ENCODE measurements around the gene MYBPC3.

The MYBPC3 gene

DNA sequence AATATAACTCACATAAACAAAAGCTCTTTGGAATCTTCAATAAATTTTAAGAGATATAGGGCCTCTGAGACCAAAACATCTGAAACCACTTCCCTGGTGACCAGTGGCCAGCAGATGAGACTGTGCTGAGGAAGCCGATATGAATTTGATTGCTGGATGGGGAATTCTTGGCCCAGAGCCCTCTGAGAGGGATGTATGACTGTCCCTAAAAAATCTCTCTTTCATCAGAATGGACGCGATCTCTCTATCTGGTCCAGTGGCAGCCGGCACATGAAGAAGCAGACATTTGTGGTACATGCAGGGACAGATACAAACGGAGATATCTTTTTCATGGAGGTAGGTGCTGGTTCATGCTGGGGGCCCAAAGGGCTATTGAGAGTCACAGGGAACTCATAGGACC, 37.5 kb downstream of the MYBPC3 start:
- DNase-seq = no peak

DNA sequence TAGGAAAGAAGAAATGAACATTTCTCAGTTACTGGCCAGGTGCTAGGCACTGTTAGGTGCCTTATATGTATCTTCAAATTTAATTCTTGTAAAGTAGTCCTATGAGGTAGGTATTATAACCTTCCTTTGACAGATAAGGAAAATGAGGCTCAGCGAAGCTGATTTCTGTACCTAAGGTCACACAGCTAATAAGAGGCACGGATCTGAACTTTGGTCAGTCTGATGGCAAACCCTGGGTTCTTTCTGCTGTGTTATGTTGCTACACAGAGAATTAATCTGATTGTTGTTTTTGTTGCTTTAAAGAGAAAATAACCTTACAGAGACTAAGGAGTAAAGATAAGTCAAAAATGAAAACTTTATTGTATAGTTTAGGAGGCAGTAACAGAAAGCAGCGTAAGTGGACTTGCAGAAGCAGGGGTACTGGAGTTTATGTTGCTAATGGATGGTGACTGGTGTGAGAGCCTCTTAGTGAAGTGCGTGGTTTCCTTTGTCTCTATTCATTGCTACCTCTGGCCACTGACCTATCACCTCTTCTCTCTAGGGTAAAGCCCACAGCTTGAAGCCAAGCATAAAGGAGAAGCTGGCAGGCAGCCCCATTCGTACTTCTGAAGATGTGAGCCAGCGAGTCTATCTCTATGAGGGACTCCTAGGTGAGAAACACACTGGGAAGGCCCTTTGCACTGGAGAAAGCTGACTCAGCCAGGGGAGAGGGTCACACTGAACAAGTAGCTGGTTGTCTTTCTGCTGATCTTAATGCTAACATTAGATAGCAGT, 44.3 kb downstream of the MYBPC3 start:
- no peak for DNase-seq

DNA sequence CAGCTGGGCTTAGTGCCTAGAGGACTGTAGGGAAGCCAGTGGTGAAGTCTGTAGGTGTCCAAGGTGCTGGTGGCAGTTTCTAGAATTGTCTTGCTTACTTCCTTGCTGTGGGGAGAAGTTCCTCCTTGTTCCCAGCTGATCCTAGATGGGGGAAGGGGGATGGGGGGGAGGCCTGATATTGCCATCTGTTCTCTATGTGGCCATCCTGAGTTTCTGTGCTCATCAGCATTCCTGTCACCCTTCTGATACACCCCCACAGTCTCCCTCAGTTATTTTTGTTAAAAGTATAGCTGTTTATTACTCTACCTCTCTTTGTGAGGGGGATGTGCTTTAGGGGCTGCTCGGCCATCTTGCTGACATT, 46.0 kb downstream of the MYBPC3 start:
- no peak for DNase-seq

DNA sequence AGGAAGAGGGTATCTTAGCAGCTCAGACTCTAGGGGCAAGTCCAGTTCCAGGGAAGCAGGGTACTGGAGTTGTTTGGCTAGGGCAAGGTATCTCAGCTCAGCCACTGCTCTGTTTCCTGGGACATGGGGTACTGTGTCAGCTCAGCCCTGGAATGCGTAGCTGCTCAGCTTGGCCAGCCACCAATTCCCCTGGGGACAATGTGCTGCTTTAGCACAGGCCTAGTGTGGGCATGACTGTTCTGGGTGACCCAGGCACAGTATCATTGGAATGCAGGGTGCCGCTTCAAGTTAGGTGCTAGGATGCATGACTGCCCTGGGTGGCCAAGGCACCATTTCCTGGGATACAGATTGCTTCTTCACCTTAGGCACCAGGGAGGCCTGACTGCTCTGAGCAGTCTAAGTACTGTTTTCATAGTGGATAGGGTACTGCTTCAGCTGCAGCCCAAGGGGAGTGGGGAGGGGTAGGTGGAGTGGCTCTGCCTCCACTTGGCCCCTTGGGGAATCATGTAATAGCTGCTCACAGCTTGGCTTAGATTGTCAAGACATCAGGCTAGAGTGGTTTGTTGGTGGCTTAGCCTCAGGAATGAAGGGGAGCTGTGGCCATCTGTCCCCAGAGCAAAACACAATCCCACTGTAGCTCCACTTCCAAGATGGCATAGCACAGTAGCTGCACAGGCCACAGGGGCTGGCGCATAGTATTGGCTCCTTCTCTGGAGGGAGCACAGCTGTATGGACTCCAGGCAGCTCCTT, 46.6 kb downstream of the MYBPC3 start:
- DNase-seq = no peak

DNA sequence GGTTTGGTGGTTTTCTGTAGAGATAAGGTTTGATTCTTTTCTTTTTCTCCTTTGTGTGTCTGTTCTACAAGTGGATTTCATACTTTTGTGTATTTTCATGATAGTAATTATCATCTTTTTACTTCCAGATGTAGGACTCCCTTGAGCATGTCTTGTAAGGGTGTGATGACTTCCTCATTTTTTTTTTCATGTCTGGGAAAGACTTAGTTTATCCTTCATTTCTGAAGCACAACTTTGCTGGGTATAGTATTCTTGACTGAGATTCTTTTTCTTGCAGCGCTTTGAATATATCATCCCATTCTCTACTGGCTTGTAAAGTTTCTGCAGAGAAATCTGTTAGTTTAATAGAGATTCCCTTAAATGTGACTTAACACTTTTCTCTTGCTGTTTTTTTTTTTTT, 49.6 kb downstream of the MYBPC3 start:
- no peak for DNase-seq

DNA sequence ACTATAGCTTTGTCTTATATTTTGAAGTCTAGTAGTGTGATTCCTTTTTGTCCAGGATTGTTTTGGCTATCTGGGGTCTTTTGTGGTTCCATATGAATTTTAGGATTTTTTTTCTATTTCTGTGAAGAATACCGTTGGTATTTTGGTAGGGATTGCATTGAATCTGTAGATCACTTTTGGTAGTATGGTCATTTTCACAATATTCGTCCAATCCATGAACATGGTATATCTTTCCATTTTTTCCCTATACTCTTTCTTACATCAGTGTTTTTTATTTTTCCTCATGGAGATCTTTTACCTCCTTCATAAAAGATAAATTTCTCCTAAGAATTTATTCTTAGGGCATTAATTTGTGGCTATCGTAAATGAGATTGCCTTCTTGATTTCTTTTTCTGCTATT, 53.4 kb downstream of the MYBPC3 start:
- no peak for DNase-seq

DNA sequence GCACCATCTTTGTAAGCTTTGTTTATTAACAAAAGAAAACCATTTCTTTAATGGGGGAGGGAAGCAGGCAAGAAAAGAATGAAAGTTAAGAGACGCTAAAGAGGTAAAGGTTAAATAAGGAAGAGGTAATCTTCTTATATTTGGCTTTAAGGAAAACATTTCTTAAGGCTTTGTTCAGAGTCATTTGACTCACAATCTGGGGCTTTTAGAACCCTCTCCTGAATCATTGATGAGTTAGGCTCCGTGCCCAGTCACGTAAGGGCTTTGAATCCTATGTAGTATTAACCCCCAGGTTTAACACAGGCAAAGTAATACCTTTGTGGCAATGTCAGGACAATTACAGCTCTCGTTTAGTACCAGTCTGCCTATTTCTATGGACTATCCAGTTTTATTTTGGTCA, 56.5 kb downstream of the MYBPC3 start:
- no peak for DNase-seq

DNA sequence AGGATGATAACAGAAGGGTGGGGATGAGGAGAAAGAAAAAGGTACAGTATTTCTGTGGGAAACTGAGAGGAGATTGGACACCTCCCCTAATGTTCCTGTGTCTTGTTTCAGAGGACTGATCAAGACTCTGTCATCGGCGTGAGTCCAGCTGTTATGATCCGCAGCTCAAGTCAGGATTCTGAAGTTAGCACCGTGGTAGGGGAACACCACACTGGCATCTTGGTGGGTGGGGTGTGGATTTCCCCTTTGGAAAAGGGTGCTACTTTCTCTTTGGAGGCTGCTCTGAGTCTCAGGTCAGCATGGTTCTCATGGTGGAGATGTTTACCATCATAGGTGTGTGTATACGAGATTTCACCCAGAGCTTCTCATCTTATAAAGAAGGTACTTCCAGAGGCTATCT, 57.1 kb downstream of the MYBPC3 start:
- no peak for DNase-seq

DNA sequence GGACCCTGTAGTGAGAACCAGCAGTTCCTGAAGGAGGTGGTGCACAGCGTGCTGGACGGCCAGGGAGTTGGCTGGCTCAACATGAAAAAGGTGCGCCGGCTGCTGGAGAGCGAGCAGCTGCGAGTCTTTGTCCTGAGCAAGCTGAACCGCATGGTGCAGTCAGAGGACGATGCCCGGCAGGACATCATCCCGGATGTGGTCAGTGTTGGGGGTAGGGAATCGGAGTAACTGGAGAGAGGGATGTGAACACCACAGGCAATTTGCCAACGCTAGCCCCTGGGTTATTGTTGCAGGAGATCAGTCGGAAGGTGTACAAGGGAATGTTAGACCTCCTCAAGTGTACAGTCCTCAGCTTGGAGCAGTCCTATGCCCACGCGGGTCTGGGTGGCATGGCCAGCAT, 62.6 kb downstream of the MYBPC3 start:
- DNase-seq = no peak

DNA sequence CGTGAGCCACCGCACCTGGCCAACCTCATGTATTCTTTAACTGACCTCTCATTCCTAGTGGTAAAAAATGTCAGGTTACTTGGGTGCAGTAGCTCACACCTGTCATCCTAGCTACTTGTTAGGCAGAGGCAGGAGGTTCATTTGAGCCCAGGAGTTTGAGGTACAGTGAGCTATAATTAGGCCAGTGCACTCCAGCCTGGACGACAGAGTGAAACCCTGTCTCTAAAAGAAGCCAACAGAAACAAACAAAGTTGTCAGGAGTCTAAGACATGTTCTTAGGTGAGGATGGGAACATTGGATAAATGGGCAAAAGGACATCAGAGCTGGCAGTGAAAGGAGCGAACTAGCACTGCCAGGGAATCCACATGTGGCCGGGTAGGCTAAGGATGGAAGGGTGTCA, 64.4 kb downstream of the MYBPC3 start:
- no peak for DNase-seq

DNA sequence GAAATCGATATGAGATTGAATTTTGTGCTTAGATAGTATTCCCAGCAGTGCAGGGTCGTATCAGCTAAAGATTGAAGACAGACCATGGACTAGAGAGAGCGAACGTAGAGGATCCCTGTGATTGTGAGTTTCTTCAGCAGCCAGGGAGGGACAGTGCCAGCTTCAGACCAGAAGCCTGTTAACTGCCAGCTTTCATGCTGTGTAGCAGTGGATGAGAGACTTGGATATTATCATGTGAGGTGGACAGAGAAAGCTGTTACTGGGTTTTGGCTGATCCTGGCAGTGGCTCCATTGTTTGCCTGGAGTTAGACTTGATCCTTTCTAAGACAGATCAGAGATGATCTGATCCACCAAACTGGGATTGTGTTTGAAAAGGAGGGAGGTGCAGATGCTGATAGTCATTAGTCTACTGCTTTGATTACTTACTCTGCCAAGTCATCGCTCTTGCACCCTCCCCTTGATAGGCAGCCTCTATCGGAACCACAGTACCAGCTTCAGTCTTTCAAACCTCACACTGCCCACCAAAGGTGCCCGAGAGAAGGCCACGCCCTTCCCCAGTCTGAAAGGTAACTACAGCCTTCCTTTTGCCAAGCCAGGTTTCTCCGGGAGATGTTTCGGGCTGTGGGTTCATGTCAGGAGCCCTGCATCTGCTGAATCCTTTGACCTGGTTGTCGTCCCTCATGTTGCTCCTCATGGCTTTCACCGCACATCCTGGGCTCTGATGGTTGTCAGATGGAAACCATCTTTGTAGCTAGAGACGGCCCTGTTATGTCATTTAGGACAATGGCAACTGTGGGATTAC, 66.3 kb downstream of the MYBPC3 start:
- DNase-seq = no peak

DNA sequence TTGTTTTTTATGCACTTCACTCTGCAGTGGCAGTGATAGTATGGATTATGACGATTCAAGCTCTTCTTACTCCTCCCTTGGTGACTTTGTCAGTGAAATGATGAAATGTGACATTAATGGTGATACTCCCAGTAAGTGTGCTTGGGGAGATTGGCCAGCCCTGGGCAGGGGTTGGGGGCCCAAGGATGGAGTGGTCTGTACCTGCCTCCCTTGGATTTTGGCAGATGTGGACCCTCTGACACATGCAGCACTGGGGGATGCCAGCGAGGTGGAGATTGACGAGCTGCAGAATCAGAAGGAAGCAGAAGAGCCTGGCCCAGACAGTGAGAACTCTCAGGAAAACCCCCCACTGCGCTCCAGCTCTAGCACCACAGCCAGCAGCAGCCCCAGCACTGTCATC, 68.4 kb downstream of the MYBPC3 start:
- no peak for DNase-seq

DNA sequence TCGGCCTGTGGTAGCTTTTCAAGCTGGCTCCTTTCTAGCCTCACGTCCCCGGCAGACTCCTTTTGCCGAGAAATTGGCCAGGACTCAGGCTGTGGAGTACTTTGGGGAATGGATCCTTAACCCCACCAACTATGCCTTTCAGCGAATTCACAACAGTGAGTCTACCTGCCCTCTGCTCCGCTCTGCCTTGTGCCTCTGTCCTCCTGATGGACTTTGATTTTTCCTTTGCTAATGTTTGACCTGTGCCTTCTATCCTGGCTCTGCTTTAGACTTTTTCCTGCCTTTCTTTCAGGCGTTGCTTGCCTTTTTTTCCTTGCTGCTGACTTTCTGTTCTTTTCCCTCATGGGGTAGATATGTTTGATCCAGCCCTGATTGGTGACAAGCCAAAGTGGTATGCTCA, 70.0 kb downstream of the MYBPC3 start:
- DNase-seq = no peak
